T-helper 17 cell (primary cell): ENCODE results near the gene DENND1A. TPM values are rescaled to one million over a fixed set of nuclear protein-coding genes. Genes with fewer than 3 reads are reported as not detected.

Experiments
- ATAC-seq: fragments of 150-1000 bp; cut with Tn5 transposase; 2 replicates; pipeline ENCODE4 v1.10.0; 2021; ENCODE audit warnings: mild to moderate bottlenecking, moderate library complexity
- DNase-seq, 3 donors: peaks; one replicate each; pipeline versions ENCODE4 v3.0.0 to v3.0.0-alpha.2; 2020 to 2021
- H3K9me3 ChIP-seq: one replicate; pipeline ENCODE4 v1.7.0; 2013; ENCODE audit warnings: low read length, mild to moderate bottlenecking; ENCODE audit not compliant: control insufficient read depth, poor library complexity, severe bottlenecking
- H3K27ac Mint-ChIP-seq: one replicate; pipeline ENCODE4 v1.8.0; 2022; ENCODE audit warnings: mild to moderate bottlenecking, moderate library complexity, mixed read lengths
- H3K27me3 Mint-ChIP-seq: one replicate; pipeline ENCODE4 v1.8.0; 2022; ENCODE audit warnings: mixed read lengths
- H3K36me3 Mint-ChIP-seq: one replicate; pipeline ENCODE4 v1.8.0; 2022; ENCODE audit warnings: low read depth, mixed read lengths
- H3K4me1 Mint-ChIP-seq: one replicate; pipeline ENCODE4 v1.8.0; 2022; ENCODE audit warnings: mild to moderate bottlenecking, mixed read lengths
- H3K4me3 Mint-ChIP-seq: one replicate; pipeline ENCODE4 v1.8.0; 2022; ENCODE audit warnings: mild to moderate bottlenecking, moderate library complexity, mixed read lengths
- total RNA-seq, 4 donors: library from RNA in 2 of 4; stranded (reverse) in 2 of 4; gene quantifications; one replicate each; pipeline ENCODE4 v1.2.3 and lab custom pipeline; 2022 to 2026

The DENND1A gene
- total RNA-seq, 2 donors from 2014 or later: 19.9 to 21.1 TPM

- no peaks in the 10 kb centered on the region for H3K9me3 ChIP-seq
- Mint-ChIP-seq H3K4me3 (no peak overlapping the region), H3K27ac (no peak overlapping the region), H3K36me3 (peaks cover 6% of the 10 kb centered on the region), H3K4me1 (peaks cover 6% of the 10 kb centered on the region), H3K27me3 (no peaks in the 10 kb centered on the region)
- ATAC-seq (no peak), DNase-seq (no peak)
Observed at GRCh38 chr9:123883634-123884033, 46.3 kb downstream of the DENND1A start.

GRCh38 chr9:123881604-123882003 is 48.3 kb downstream of the DENND1A start:
- Mint-ChIP-seq H3K4me3 (no peak overlapping the region), H3K36me3 (no peaks in the 10 kb centered on the region), H3K4me1 (peaks cover 6% of the 10 kb centered on the region), H3K27ac (no peak overlapping the region), H3K27me3 (no peaks in the 10 kb centered on the region)
- ATAC-seq (no peak), DNase-seq (no peak)
- no peaks in the 10 kb centered on the region for H3K9me3 ChIP-seq

GRCh38 chr9:123880420-123880819 is 49.5 kb downstream of the DENND1A start:
- DNase-seq (no peak), ATAC-seq (no peak)
- H3K9me3 ChIP-seq: no peaks in the 10 kb centered on the region
- H3K4me1 Mint-ChIP-seq: peaks cover 6% of the 10 kb centered on the region
- no peak overlapping the region for H3K4me3 Mint-ChIP-seq
- no peaks in the 10 kb centered on the region for H3K27me3 Mint-ChIP-seq
- no peaks in the 10 kb centered on the region for H3K36me3 Mint-ChIP-seq
- H3K27ac Mint-ChIP-seq: no peak overlapping the region

- no peak for DNase-seq
- no peaks in the 10 kb centered on the region for H3K9me3 ChIP-seq
- no peak overlapping the region for H3K4me3 Mint-ChIP-seq
- H3K27ac Mint-ChIP-seq: no peak overlapping the region
- no peaks in the 10 kb centered on the region for H3K27me3 Mint-ChIP-seq
- H3K36me3 Mint-ChIP-seq: peaks cover 2% of the 10 kb centered on the region
- no peak for ATAC-seq
- peaks cover 2% of the 10 kb centered on the region for H3K4me1 Mint-ChIP-seq
Observed at GRCh38 chr9:123876750-123877149, 53.2 kb downstream of the DENND1A start.

- H3K36me3 Mint-ChIP-seq: peaks cover 2% of the 10 kb centered on the region
- H3K27ac Mint-ChIP-seq: peak overlapping the region; percentile 47
- no peaks in the 10 kb centered on the region for H3K27me3 Mint-ChIP-seq
- peaks cover under 1% of the 10 kb centered on the region for H3K4me1 Mint-ChIP-seq
- H3K9me3 ChIP-seq: no peaks in the 10 kb centered on the region
- no peak for DNase-seq
- ATAC-seq: no peak
- H3K4me3 Mint-ChIP-seq: no peak overlapping the region
Observed at GRCh38 chr9:123872710-123873109, 57.2 kb downstream of the DENND1A start.

GRCh38 chr9:123871781-123872180 is 58.1 kb downstream of the DENND1A start:
- DNase-seq (no peak), ATAC-seq (no peak)
- peaks cover 8% of the 10 kb centered on the region for H3K4me1 Mint-ChIP-seq
- H3K27ac Mint-ChIP-seq: no peak overlapping the region
- H3K9me3 ChIP-seq: no peaks in the 10 kb centered on the region
- H3K4me3 Mint-ChIP-seq: no peak overlapping the region
- no peaks in the 10 kb centered on the region for H3K27me3 Mint-ChIP-seq
- H3K36me3 Mint-ChIP-seq: peaks cover 2% of the 10 kb centered on the region

GRCh38 chr9:123868002-123868401 is 61.9 kb downstream of the DENND1A start:
- H3K36me3 Mint-ChIP-seq: no peaks in the 10 kb centered on the region
- peak overlapping the region; percentile 13 for H3K4me3 Mint-ChIP-seq
- no peak for ATAC-seq
- no peaks in the 10 kb centered on the region for H3K27me3 Mint-ChIP-seq
- H3K9me3 ChIP-seq: no peaks in the 10 kb centered on the region
- peak overlapping the region; percentile 65 for H3K27ac Mint-ChIP-seq
- peaks cover 8% of the 10 kb centered on the region for H3K4me1 Mint-ChIP-seq
- no peak for DNase-seq

- Mint-ChIP-seq H3K27me3 (no peaks in the 10 kb centered on the region), H3K27ac (peak overlapping the region; percentile 65), H3K4me1 (peaks cover 8% of the 10 kb centered on the region), H3K36me3 (no peaks in the 10 kb centered on the region), H3K4me3 (peak overlapping the region; percentile 13)
- H3K9me3 ChIP-seq: no peaks in the 10 kb centered on the region
- DNase-seq (no peak), ATAC-seq (peak; percentile 30)
Observed at GRCh38 chr9:123867034-123867433, 62.9 kb downstream of the DENND1A start.

GRCh38 chr9:123866497-123866896 is 63.4 kb downstream of the DENND1A start:
- H3K4me3 Mint-ChIP-seq: no peak overlapping the region
- ATAC-seq: peak; percentile 33
- no peak overlapping the region for H3K27ac Mint-ChIP-seq
- no peaks in the 10 kb centered on the region for H3K36me3 Mint-ChIP-seq
- no peak for DNase-seq
- H3K4me1 Mint-ChIP-seq: peaks cover 8% of the 10 kb centered on the region
- H3K27me3 Mint-ChIP-seq: no peaks in the 10 kb centered on the region
- no peaks in the 10 kb centered on the region for H3K9me3 ChIP-seq

- H3K4me3 Mint-ChIP-seq: no peak overlapping the region
- no peak for DNase-seq
- H3K36me3 Mint-ChIP-seq: no peaks in the 10 kb centered on the region
- no peak overlapping the region for H3K27ac Mint-ChIP-seq
- ATAC-seq: no peak
- H3K27me3 Mint-ChIP-seq: no peaks in the 10 kb centered on the region
- peaks cover 8% of the 10 kb centered on the region for H3K4me1 Mint-ChIP-seq
- H3K9me3 ChIP-seq: no peaks in the 10 kb centered on the region
Observed at GRCh38 chr9:123865226-123866000, 64.5 kb downstream of the DENND1A start.

GRCh38 chr9:123864251-123864650 is 65.7 kb downstream of the DENND1A start:
- Mint-ChIP-seq H3K36me3 (no peaks in the 10 kb centered on the region), H3K27me3 (no peaks in the 10 kb centered on the region), H3K4me1 (peaks cover 10% of the 10 kb centered on the region), H3K27ac (no peak overlapping the region), H3K4me3 (no peak overlapping the region)
- ATAC-seq (no peak), DNase-seq (no peak)
- no peaks in the 10 kb centered on the region for H3K9me3 ChIP-seq

- H3K9me3 ChIP-seq: no peaks in the 10 kb centered on the region
- Mint-ChIP-seq H3K27ac (no peak overlapping the region), H3K36me3 (peaks cover 2% of the 10 kb centered on the region), H3K27me3 (no peaks in the 10 kb centered on the region), H3K4me1 (peaks cover 10% of the 10 kb centered on the region), H3K4me3 (no peak overlapping the region)
- DNase-seq (no peak), ATAC-seq (no peak)
Observed at GRCh38 chr9:123863164-123863855, 66.6 kb downstream of the DENND1A start.

- peaks cover 2% of the 10 kb centered on the region for H3K4me1 Mint-ChIP-seq
- H3K27me3 Mint-ChIP-seq: no peaks in the 10 kb centered on the region
- ATAC-seq: no peak
- no peak for DNase-seq
- no peaks in the 10 kb centered on the region for H3K9me3 ChIP-seq
- peaks cover 3% of the 10 kb centered on the region for H3K36me3 Mint-ChIP-seq
- H3K4me3 Mint-ChIP-seq: no peak overlapping the region
- no peak overlapping the region for H3K27ac Mint-ChIP-seq
Observed at GRCh38 chr9:123861756-123862120, 68.2 kb downstream of the DENND1A start.
